GM08714 (cell line): ENCODE data around the gene HHATL.

Source experiments
- H3K4me3 ChIP-seq: fragments of 200-500 bp; sonication (Bioruptor generic); 2 replicates; pipeline ENCODE4 v1.5.1; 2014; ENCODE audit warnings: mild to moderate bottlenecking, low read length, inconsistent platforms
- ZNF274 ChIP-seq: IDR thresholded peaks from 2 replicates; pipeline ENCODE4 v1.6.1; 2012; ENCODE audit warnings: mild to moderate bottlenecking, low read depth, low read length

The HHATL gene

GRCh38 chr3:42742259-42742658 is 39.7 kb upstream of the HHATL start:
- H3K4me3 ChIP-seq, result no peak overlapping the region
- TF ChIP-seq ZNF274, result no peak

- no peak for TF ChIP-seq ZNF274
- H3K4me3 ChIP-seq, result no peak overlapping the region
Observed at GRCh38 chr3:42741796-42742195, 39.2 kb upstream of the HHATL start.

GRCh38 chr3:42739401-42740158 is 37.0 kb upstream of the HHATL start:
- no peak overlapping the region for H3K4me3 ChIP-seq
- no peak for TF ChIP-seq ZNF274

GRCh38 chr3:42736531-42736930 is 33.9 kb upstream of the HHATL start:
- H3K4me3 ChIP-seq, result no peak overlapping the region
- no peak for TF ChIP-seq ZNF274

GRCh38 chr3:42736081-42736480 is 33.5 kb upstream of the HHATL start:
- H3K4me3 ChIP-seq, result no peak overlapping the region
- no peak for TF ChIP-seq ZNF274

GRCh38 chr3:42735615-42736014 is 33.0 kb upstream of the HHATL start:
- TF ChIP-seq ZNF274, result no peak
- no peak overlapping the region for H3K4me3 ChIP-seq

GRCh38 chr3:42735019-42735418 is 32.4 kb upstream of the HHATL start:
- TF ChIP-seq ZNF274, result no peak

GRCh38 chr3:42734263-42734860 is 31.8 kb upstream of the HHATL start:
- no peak overlapping the region for H3K4me3 ChIP-seq
- TF ChIP-seq ZNF274, result no peak

More at GRCh38 chr3:42735019-42735418, 32.4 kb upstream of the HHATL start:
- H3K4me3 ChIP-seq, result no peak overlapping the region

- H3K4me3 ChIP-seq, result no peak overlapping the region
- no peak for TF ChIP-seq ZNF274
Observed at GRCh38 chr3:42733501-42734262, 31.1 kb upstream of the HHATL start.

- no peak for TF ChIP-seq ZNF274
- no peak overlapping the region for H3K4me3 ChIP-seq
Observed at GRCh38 chr3:42732829-42733459, 30.3 kb upstream of the HHATL start.

- H3K4me3 ChIP-seq, result no peak overlapping the region
- TF ChIP-seq ZNF274, result no peak
Observed at GRCh38 chr3:42732196-42732828, 29.7 kb upstream of the HHATL start.

GRCh38 chr3:42731476-42732195 is 29.0 kb upstream of the HHATL start:
- TF ChIP-seq ZNF274, result no peak
- no peak overlapping the region for H3K4me3 ChIP-seq

GRCh38 chr3:42730706-42731420 is 28.3 kb upstream of the HHATL start:
- no peak overlapping the region for H3K4me3 ChIP-seq
- no peak for TF ChIP-seq ZNF274
